Vagina (tissue), 2 donors: ENCODE data around the gene ZNF595. TPM values are rescaled to one million over a fixed set of nuclear protein-coding genes. Genes with fewer than 3 reads are reported as not detected.
"Not testable (repeated sequence)": the region's sequence is repeated elsewhere in the genome, so short reads cannot be mapped to it uniquely, and the experiment has no call there.

Source experiments
- DNase-seq, 2 donors: peaks; one replicate each; pipeline ENCODE4 v3.0.0-alpha.2; 2017; ENCODE audit errors: extremely low spot score in 2 of 2
- H3K27ac ChIP-seq: fragments of 200-600 bp; sonication (generic); one replicate; pipeline ENCODE4 v1.5.1; 2019
- H3K27me3 ChIP-seq: fragments of 200-600 bp; sonication (generic); one replicate; pipeline ENCODE4 v1.5.1; 2019
- H3K36me3 ChIP-seq, 2 donors: fragments of 200-600 bp; sonication (generic); one replicate each; pipeline ENCODE4 v1.5.1; 2017 to 2019
- H3K4me1 ChIP-seq: fragments of 200-600 bp; sonication (generic); one replicate; pipeline ENCODE4 v1.5.1; 2019
- H3K4me3 ChIP-seq, 2 donors: fragments of 200-600 bp; sonication (generic); 1 replicate in 1 of 2; 2 replicates in 1 of 2; pipeline ENCODE4 v1.5.1; 2016 to 2019
- H3K9me3 ChIP-seq: fragments of 200-600 bp; sonication (generic); one replicate; pipeline ENCODE4 v1.5.1; 2019
- CTCF ChIP-seq, 3 experiments: fragments of 450-650 bp in 2 of 3; fragments of 200-600 bp in 1 of 3; sonication (generic) in 1 of 3; IDR thresholded peaks; one replicate each; pipeline ENCODE4 v1.5.1; 2017 to 2019; ENCODE audit warnings: antibody characterized with exemption in 3 of 3, mild to moderate bottlenecking in 2 of 3, moderate library complexity in 2 of 3
- POLR2A ChIP-seq, 2 donors: fragments of 450-650 bp; IDR thresholded peaks; one replicate each; pipeline ENCODE4 v1.6.1; 2017; ENCODE audit warnings: antibody characterized with exemption in 2 of 2, mild to moderate bottlenecking in 2 of 2, moderate library complexity in 2 of 2
- POLR2AphosphoS5 ChIP-seq, 2 donors: sonication (generic); formaldehyde crosslinking; IDR thresholded peaks; one replicate each; pipeline ENCODE4 v1.9.0; 2017; ENCODE audit warnings: antibody characterized with exemption in 2 of 2, mild to moderate bottlenecking in 2 of 2, low read depth in 1 of 2; ENCODE audit not compliant: insufficient read depth in 1 of 2
- intact Hi-C: fragments of 100-400 bp; cut with DNase I; formaldehyde crosslinking; loops from one replicate; pipeline ENCODE4 v1.15.1; 2023
- total RNA-seq: library from RNA; depleted of rRNA; stranded (reverse); fragments of >200 nt; gene quantifications from one replicate; pipeline ENCODE4 v1.2.3, GENCODE V29; 2016

The ZNF595 gene
- total RNA-seq, 1 donor from 2014 or later, result 12.8 TPM

GRCh38 chr4:38202-38601 lies 14.9 kb upstream of the ZNF595 start:
- H3K27me3 ChIP-seq, H3K4me3 ChIP-seq, H3K9me3 ChIP-seq: not testable (repeated sequence)

GRCh38 chr4:43375-43774 lies 9.7 kb upstream of the ZNF595 start:
- H3K36me3 ChIP-seq, intact Hi-C loops, H3K4me3 ChIP-seq, H3K9me3 ChIP-seq, H3K4me1 ChIP-seq, H3K27ac ChIP-seq, H3K27me3 ChIP-seq, DNase-seq: not testable (repeated sequence)

More at GRCh38 chr4:38202-38601, 14.9 kb upstream of the ZNF595 start:
- DNase-seq, H3K27ac ChIP-seq, H3K36me3 ChIP-seq, intact Hi-C loops, H3K4me1 ChIP-seq: not testable (repeated sequence)

- H3K27ac ChIP-seq, H3K4me3 ChIP-seq, DNase-seq, H3K27me3 ChIP-seq, H3K4me1 ChIP-seq, intact Hi-C loops, H3K9me3 ChIP-seq, H3K36me3 ChIP-seq: not testable (repeated sequence)
These were observed 1.9 kb upstream of the ZNF595 start for GRCh38 chr4:51253-51652.

- H3K9me3 ChIP-seq, H3K4me1 ChIP-seq, intact Hi-C loops, H3K36me3 ChIP-seq, DNase-seq, H3K27ac ChIP-seq, H3K27me3 ChIP-seq, H3K4me3 ChIP-seq: not testable (repeated sequence)
These were observed 1.4 kb upstream of the ZNF595 start for GRCh38 chr4:51655-52277.

GRCh38 chr4:53521-53920 lies 400 bp downstream of the ZNF595 start:
- H3K9me3 ChIP-seq, H3K27ac ChIP-seq, H3K27me3 ChIP-seq, H3K4me1 ChIP-seq, DNase-seq, H3K36me3 ChIP-seq, intact Hi-C loops: not testable (repeated sequence)
- peak overlapping the region; percentile 30 to 40 for H3K4me3 ChIP-seq

GRCh38 chr4:64733-65132 lies 11.6 kb downstream of the ZNF595 start:
- intact Hi-C loops, H3K4me1 ChIP-seq, H3K27me3 ChIP-seq, H3K27ac ChIP-seq, DNase-seq, H3K9me3 ChIP-seq, H3K4me3 ChIP-seq: not testable (repeated sequence)
- H3K36me3 ChIP-seq, result peaks cover 0 to 13% of the 10 kb centered on the region in 2 donors

- no peak overlapping the region for H3K27ac ChIP-seq
- intact Hi-C loops, result no loop called here
- no peaks in the 10 kb centered on the region for H3K27me3 ChIP-seq
- TF ChIP-seq POLR2A (IDR thresholded peaks at IDR 0.05), result no peak
- TF ChIP-seq POLR2AphosphoS5 (IDR thresholded peaks at IDR 0.05; ENCODE audit: insufficient read depth in 1 of 2, low read depth in 1 of 2), result no peak
- TF ChIP-seq CTCF (IDR thresholded peaks at IDR 0.05), result no peak
- no peak for DNase-seq
- H3K4me3 ChIP-seq, result no peak overlapping the region
- H3K4me1 ChIP-seq, result no peaks in the 10 kb centered on the region
- peaks cover 0 to 71% of the 10 kb centered on the region in 2 donors for H3K36me3 ChIP-seq
- H3K9me3 ChIP-seq, result peaks cover 55% of the 10 kb centered on the region
These were observed 18.7 kb downstream of the ZNF595 start for GRCh38 chr4:71830-72229.

GRCh38 chr4:85951-86350 lies 32.8 kb downstream of the ZNF595 start:
- TF ChIP-seq POLR2A (IDR thresholded peaks at IDR 0.05) (no peak), CTCF (IDR thresholded peaks at IDR 0.05) (no peak), POLR2AphosphoS5 (IDR thresholded peaks at IDR 0.05; ENCODE audit: insufficient read depth in 1 of 2, low read depth in 1 of 2) (no peak)
- peaks cover 86% of the 10 kb centered on the region for H3K9me3 ChIP-seq
- DNase-seq, result no peak

GRCh38 chr4:86559-87324 lies 33.6 kb downstream of the ZNF595 start:
- DNase-seq, intact Hi-C loops, H3K27ac ChIP-seq, H3K27me3 ChIP-seq, H3K4me1 ChIP-seq: not testable (repeated sequence)
- peaks cover 0 to 70% of the 10 kb centered on the region in 2 donors for H3K36me3 ChIP-seq
- peaks cover 86% of the 10 kb centered on the region for H3K9me3 ChIP-seq
- peak overlapping the region in 1 of 2 donors; percentile 4 for H3K4me3 ChIP-seq

More at GRCh38 chr4:85951-86350, 32.8 kb downstream of the ZNF595 start:
- Histone ChIP-seq H3K27ac (no peak overlapping the region), H3K4me3 (no peak overlapping the region), H3K36me3 (peaks cover 0 to 78% of the 10 kb centered on the region in 2 donors), H3K4me1 (no peaks in the 10 kb centered on the region), H3K27me3 (no peaks in the 10 kb centered on the region)
- intact Hi-C loops, result no loop called here
